IPS DF 4.7 (cell line): Measurements from ENCODE around the gene PTGES.
"Not testable (repeated sequence)": the region's sequence is repeated elsewhere in the genome, so short reads cannot be mapped to it uniquely, and the experiment has no call there.

Experiments
- DNase-seq: peaks from one replicate; pipeline ENCODE4 v3.0.0-alpha.2; 2013; ENCODE audit warnings: low spot score; ENCODE audit errors: extremely low read depth

PTGES gene

GRCh38 chr9:129770741-129771140, 17.9 kb upstream of the PTGES start:
- DNase-seq, result no peak

- DNase-seq, result no peak
Observed at GRCh38 chr9:129769669-129770068, 16.8 kb upstream of the PTGES start.

- DNase-seq, result no peak
Observed at GRCh38 chr9:129768486-129768885, 15.6 kb upstream of the PTGES start.

- no peak for DNase-seq
Observed at GRCh38 chr9:129765764-129766317, 13.0 kb upstream of the PTGES start.

- no peak for DNase-seq
Observed at GRCh38 chr9:129762985-129763926, 10.4 kb upstream of the PTGES start.

- DNase-seq, result not testable (repeated sequence)
Observed at GRCh38 chr9:129762370-129762984, 9.6 kb upstream of the PTGES start.

GRCh38 chr9:129761901-129762369, 9.1 kb upstream of the PTGES start:
- no peak for DNase-seq

GRCh38 chr9:129761293-129761900, 8.6 kb upstream of the PTGES start:
- DNase-seq, result no peak

GRCh38 chr9:129760784-129761183, 7.9 kb upstream of the PTGES start:
- DNase-seq, result not testable (repeated sequence)

- no peak for DNase-seq
Observed at GRCh38 chr9:129759804-129760502, 7.1 kb upstream of the PTGES start.

GRCh38 chr9:129759319-129759718, 6.5 kb upstream of the PTGES start:
- DNase-seq, result no peak

GRCh38 chr9:129757045-129757444, 4.2 kb upstream of the PTGES start:
- DNase-seq, result no peak

GRCh38 chr9:129756191-129756590, 3.3 kb upstream of the PTGES start:
- no peak for DNase-seq

- DNase-seq, result no peak
Observed at GRCh38 chr9:129755151-129755550, 2.3 kb upstream of the PTGES start.

- DNase-seq, result no peak
Observed at GRCh38 chr9:129751841-129752801, 721 bp downstream of the PTGES start.

GRCh38 chr9:129750013-129750638, 2.7 kb downstream of the PTGES start:
- DNase-seq, result no peak

- DNase-seq, result no peak
Observed at GRCh38 chr9:129749575-129749974, 3.3 kb downstream of the PTGES start.

GRCh38 chr9:129749052-129749451, 3.8 kb downstream of the PTGES start:
- not testable (repeated sequence) for DNase-seq

- DNase-seq, result no peak
Observed at GRCh38 chr9:129748249-129748648, 4.6 kb downstream of the PTGES start.
